Measurements from ENCODE around the gene LEFTY1.

The LEFTY1 gene

GRCh38 chr1:225887030-225887314 is 2.0 kb downstream of the LEFTY1 start:
- DNase-seq: no peak

- DNase-seq: no peak
Observed at GRCh38 chr1:225886159-225887029, 2.6 kb downstream of the LEFTY1 start.

GRCh38 chr1:225885336-225885735 is 3.6 kb downstream of the LEFTY1 start:
- no peak for DNase-seq

- DNase-seq: no peak
Observed at GRCh38 chr1:225883616-225884265, 5.2 kb downstream of the LEFTY1 start.

- DNase-seq: no peak
Observed at GRCh38 chr1:225882694-225883615, 6.0 kb downstream of the LEFTY1 start.

- DNase-seq: peak; percentile 46
Observed at GRCh38 chr1:225881959-225882693, 6.8 kb downstream of the LEFTY1 start, which contains the start of gene TMEM63A. TSS of gene TMEM63A (minus strand) at chr1:225882380. CDS start at chr1:225877580, 4,800 bp downstream.

GRCh38 chr1:225881081-225881958 is 7.6 kb downstream of the LEFTY1 start:
- no peak for DNase-seq

- no peak for DNase-seq
Observed at GRCh38 chr1:225880636-225881035, 8.3 kb downstream of the LEFTY1 start.

- no peak for DNase-seq
Observed at GRCh38 chr1:225880222-225880588, 8.7 kb downstream of the LEFTY1 start.

- DNase-seq: no peak
Observed at GRCh38 chr1:225879521-225880221, 9.3 kb downstream of the LEFTY1 start.

GRCh38 chr1:225878282-225878681 is 10.7 kb downstream of the LEFTY1 start:
- DNase-seq: no peak

- DNase-seq: no peak
Observed at GRCh38 chr1:225877580-225877979, 11.4 kb downstream of the LEFTY1 start.

GRCh38 chr1:225876900-225877510 is 11.9 kb downstream of the LEFTY1 start:
- DNase-seq: no peak

- DNase-seq: peak; percentile 29
Observed at GRCh38 chr1:225875044-225875815, 13.7 kb downstream of the LEFTY1 start.

GRCh38 chr1:225874431-225874830 is 14.5 kb downstream of the LEFTY1 start:
- no peak for DNase-seq

GRCh38 chr1:225873281-225873850 is 15.6 kb downstream of the LEFTY1 start:
- no peak for DNase-seq

- DNase-seq: no peak
Observed at GRCh38 chr1:225872075-225872430, 16.9 kb downstream of the LEFTY1 start.

- DNase-seq: no peak
Observed at GRCh38 chr1:225871359-225872074, 17.4 kb downstream of the LEFTY1 start.

GRCh38 chr1:225870911-225871310 is 18.0 kb downstream of the LEFTY1 start:
- DNase-seq: no peak

Data from kidney glomerular epithelial cell (primary cell).